ENCODE data around the gene AP5S1.
"Not testable (repeated sequence)": the region's sequence is repeated elsewhere in the genome, so short reads cannot be mapped to it uniquely, and the experiment has no call there.

AP5S1 gene

DNA sequence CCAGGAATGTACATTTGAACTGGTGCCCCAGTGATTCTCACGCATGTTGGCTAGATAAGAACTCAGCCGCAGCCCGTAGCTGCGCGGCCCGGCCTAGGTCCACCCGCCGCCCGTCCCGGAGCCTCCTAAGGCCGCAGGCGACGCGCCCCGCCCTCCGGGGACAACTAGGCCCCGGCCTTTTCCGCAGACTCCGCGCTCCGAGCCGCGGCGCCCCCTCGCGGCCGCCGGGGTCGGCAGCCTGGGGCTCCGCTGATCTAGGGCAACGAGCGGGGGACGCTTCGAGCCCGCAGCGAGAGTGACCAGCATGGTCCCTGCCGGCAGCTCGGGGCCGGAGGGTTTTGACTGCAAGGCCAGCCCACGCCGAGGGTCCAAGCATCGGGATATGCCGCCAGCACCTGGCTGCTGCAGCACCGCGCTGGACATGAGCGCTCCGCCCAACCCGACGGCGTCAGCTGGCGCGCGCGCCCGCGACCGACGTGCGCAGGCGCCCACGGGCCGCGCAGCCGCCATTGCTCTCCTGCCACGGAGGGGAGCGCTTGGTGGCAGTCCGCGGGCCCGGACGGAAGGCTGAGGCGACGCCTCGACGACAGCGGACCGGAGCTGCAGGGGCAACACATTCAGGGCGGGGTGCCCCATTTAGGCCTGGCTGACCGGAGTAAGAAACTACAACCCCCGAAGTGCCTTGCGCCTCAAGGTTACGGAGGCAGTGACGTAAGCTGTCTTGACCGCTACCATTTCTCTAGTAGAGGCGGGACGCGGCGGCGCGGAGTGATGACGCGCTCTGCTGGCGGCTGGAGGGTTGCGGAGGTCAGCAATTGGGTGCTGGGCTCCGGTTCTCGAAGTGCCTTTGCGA, at the start of gene AP5S1:
Gene AP5S1, plus strand, starts transcription at position 500 of the 853 bp plus-strand sequence. CDS start 1,571 bp downstream, outside the sequence.
- DNase-seq: peak; percentile 78

GRCh38 chr20:3771552-3772058, 48.7 kb upstream of the AP5S1 start:
- no peak for DNase-seq

DNA sequence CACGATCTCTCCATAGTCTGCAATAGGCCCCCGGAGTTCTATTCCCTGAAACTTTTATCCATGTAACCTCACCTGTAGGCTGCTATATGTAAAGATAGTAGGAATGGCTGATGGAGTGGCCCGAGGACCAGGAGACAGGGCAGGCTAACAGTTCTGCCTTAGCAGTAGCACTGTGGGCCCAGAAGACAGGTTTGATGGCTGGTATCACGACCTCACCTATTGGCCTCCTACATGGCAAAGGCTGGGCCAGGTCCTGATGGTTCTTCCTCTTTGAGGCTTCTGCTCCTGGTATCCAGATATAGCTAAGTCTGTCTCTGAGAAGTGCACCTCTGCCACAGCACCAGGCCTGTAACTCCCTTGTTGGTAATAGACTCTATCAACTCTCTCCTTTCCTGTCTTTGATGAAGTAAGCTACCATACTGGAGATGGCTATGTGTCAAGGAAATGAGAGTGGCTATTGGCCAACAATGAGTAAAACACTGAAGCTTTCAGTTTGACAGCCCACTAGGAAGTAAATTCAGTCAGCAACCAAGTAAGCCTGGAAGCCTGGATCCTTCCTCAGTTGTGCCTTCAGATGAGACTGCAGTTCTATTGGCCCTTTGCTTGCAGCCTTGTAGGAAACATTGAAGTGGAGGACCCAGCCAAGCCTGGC, 44.8 kb upstream of the AP5S1 start:
- DNase-seq: no peak

DNA sequence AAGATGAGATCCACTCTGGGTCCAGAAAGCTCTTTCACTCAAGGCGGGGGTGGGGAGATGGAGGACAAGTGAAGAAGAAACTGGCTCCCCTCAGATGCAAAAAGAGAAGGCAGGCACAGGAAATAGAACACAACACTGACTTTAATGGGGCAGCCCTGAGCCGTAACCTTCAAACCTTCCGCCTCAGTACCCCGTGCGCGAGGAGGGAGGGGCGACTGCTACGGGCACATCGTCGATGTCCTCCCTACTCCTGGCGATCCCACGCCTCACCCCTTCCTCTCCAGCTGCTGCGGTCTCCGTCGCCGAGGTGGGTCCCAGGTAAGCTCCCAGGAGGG, 43.0 kb upstream of the AP5S1 start:
- no peak for DNase-seq

- DNase-seq: no peak
Measured at GRCh38 chr20:3777716-3778629, 42.4 kb upstream of the AP5S1 start.

DNA sequence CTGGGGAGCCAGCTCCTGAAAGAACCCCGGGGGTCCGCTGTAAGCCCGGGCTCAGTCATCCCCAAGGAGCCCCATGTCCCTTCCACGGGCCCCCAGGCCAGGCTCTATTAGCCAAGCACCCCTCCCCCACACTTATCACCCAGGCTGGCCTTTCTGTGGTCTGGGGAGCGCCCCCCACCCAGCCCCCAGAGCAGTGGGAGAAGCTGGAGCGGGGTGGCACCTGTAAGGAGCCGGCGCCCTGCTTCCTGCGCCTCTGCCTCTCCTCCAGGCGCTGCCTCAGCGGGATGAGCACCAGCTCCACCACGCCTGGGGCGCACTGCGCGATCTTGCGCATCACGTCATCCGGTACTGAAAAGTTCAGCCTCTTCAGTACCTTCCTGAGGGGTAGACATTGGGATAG, 41.4 kb upstream of the AP5S1 start:
- DNase-seq: no peak

- DNase-seq: peak; percentile 99
Measured at GRCh38 chr20:3781153-3781910, 39.0 kb upstream of the AP5S1 start, which contains the start of gene SPEF1. TSS of gene SPEF1 (minus strand) at chr20:3781448. CDS start at chr20:3781287, 161 bp downstream.

GRCh38 chr20:3782597-3782996, 37.8 kb upstream of the AP5S1 start:
- DNase-seq: no peak

- no peak for DNase-seq
Measured at GRCh38 chr20:3783068-3783489, 37.3 kb upstream of the AP5S1 start.

DNA sequence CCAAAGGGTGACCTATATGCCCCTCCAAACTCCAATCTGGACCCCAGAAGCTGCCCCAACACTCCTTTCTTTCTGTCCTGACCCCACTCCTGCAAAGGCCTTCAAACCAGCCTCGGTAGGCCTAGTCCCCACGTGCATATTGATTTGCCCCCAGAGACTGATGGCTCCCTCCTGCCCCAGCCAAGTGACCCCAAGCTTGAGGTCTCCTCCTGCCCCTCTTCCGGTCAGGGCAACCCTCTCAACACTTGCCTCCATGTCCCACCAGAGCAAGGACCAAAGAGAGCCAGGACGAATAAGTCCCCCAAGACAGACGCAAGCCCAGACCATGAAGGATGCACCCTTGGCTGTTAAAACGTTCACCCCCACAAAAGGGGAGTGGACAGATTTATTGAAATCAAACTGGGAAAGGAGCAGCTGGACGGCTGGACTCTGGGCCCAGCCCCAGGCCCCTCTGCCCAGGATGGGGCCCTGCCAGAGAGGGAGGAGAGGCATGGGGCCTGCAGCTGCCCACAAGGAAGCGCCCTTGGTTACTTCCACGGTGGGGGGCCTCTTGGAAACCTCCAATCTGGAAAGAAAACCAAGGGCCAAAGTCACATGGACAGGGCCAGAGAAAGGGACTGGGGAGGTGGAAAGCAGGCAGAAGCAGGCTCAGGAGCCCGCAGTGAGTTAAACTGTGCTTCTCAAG, 36.7 kb upstream of the AP5S1 start:
- no peak for DNase-seq

GRCh38 chr20:3784216-3784853, 36.0 kb upstream of the AP5S1 start:
- DNase-seq: no peak

DNA sequence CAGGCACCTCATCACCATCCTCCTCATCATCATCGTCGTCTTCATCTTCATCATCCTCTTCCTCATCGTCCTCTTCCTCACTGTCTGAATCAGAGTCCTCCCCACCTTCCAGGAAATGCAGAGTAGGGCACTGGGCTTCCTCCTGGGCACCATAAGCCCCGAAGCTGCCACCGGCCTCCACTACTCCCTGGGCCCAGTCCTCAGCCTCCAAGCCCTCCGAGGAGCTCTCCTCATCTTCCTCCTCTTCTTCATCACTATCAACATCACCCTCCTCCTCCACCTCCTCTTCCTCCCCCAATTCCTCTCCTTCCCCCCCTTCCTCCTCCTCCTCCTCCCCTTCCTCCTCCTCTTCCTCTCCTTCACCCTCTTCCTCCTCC, 35.5 kb upstream of the AP5S1 start:
- DNase-seq: no peak

DNA sequence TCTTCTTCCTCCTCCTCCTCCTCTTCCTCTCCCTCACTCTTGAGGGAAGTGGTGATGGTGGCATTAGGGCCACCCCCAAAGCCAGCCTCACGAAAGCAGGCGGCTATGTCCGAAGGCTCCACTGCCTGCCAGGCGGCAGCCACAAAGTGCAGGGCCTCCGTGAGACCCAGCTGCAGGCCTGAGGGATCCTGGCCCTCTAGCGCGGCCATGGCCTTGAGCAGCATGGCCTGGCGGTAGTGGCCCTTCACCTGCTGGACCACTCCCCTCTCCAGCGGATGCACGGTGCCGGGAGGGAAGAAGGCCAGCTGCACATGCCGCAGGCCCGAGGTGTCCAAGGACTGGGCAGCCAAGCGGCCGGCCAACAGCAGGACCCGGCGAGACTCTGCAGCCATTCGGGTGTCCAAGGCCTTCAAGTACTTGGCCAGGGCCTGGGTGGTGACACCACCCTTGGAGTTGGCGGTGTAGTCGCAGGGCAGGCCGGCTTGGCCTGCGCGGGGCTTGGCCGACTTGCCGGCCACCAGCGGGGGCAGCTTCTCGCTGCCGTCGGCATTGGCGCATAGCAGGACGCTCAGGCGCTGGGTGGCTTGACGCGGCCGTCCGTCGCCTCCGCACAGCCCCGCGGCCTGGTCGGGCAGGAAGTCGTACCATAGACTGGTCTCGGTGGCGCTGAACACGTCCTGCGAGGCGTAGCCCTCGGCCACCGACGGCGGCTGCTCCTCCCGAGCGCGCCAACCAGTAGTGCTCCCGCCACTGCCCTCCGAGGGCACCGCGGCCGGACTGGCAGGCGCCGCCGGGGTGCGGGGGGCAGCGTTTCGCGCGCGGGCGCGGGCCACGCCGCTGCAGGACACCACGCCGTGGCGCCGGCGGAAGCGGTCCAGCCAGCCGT, 34.9 kb upstream of the AP5S1 start:
- DNase-seq: no peak

DNA sequence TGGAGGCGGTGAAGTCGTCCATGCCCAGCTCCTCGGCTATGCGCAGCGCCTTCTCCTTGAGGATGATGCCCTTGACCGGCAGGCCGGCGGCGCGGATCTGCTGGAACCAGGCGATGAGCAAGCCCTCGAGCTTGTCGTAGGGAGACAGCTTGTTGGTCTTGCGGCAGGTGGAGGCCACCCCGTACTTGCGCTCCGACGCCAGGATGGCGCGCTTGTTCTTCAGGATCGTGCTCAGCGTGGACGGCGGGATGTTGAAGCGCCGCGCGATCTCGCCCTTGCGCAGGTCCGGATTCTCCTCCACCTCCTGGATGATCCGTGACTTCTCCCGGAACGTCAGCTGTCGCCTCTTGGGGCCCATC, 34.2 kb upstream of the AP5S1 start:
- peak; percentile 83 for DNase-seq

GRCh38 chr20:3786665-3787323, 33.6 kb upstream of the AP5S1 start, which contains the start of gene CENPB:
TSS of gene CENPB (minus strand) at chr20:3786740. CDS start at chr20:3786483, 257 bp downstream.
- peak; percentile 99 for DNase-seq

DNA sequence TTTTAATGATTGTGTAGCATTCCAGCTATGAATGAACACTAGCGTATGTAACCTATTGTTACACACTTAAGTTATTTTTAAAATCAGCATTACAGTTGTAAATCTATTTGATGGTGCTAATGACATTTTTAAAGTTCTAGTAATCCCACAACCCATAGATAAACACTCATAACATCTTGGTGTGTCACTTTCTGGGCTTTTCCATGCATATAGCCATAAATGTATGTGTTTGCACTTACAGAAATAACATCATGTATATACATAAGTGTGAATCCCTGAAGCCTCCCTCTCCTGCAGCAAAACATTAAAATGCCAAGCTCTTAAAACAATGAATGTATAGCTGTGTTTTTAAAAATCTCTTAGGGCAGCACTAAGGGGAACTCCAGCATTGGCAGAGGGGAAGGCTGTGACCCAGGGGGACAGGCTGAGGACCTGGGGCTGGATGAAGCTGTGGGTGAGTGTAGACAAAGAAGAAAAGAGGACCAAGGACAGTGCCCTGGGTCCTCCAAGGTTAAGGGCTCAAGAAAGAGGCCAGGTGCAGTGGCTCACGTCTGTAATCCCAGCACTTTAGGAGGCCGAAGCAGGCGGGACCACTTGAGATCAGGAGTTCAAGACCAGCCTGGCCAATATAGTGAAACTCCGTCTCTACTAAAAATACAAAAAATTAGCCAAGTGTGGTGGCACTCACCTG, 32.9 kb upstream of the AP5S1 start:
- DNase-seq: no peak

- DNase-seq: no peak
Measured at GRCh38 chr20:3788685-3789155, 31.6 kb upstream of the AP5S1 start.

DNA sequence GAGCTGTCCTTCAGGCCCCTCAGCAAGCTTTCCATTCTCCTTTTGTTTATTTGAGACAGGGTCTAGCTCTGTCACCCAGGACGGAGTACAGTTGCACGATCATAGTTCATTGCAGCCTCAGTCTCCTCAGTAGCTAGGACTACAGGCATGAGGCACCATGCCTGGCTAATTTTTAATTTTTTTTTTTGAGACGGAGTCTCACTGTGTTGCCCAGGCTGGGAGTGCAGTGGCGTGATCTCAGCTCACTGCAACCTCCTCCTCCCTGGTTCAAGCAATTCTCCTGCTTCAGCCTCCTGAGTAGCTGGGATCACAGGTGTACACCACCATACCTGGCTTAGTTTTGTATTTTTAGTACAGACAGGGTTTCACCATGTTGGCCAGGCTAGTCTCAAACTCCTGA, 31.1 kb upstream of the AP5S1 start:
- DNase-seq: not testable (repeated sequence)

GRCh38 chr20:3794168-3794567, 26.2 kb upstream of the AP5S1 start:
- not testable (repeated sequence) for DNase-seq

Data from 8988T (cell line).